HG02885 (cell line): ENCODE measurements around the gene RNF212B.
"Not testable (repeated sequence)": the region's sequence is repeated elsewhere in the genome, so short reads cannot be mapped to it uniquely, and the experiment has no call there.

Source experiments
- ATAC-seq: cut with Tn5 transposase; IDR thresholded peaks from one replicate; pipeline ENCODE4 v1.9.1; 2021; ENCODE audit warnings: mild to moderate bottlenecking; ENCODE audit not compliant: unreplicated experiment, poor library complexity

The RNF212B gene

GRCh38 chr14:23237772-23238594 lies at the start of gene RNF212B:
Gene RNF212B, plus strand, starts transcription at chr14:23237936. Its CDS starts 2,410 bp downstream, at chr14:23240346.
- no peak for ATAC-seq

GRCh38 chr14:23193432-23193831 lies 44.3 kb upstream of the RNF212B start:
- no peak for ATAC-seq

- no peak for ATAC-seq
These were observed 42.1 kb upstream of the RNF212B start for GRCh38 chr14:23195552-23196101.

- not testable (repeated sequence) for ATAC-seq
These were observed 41.2 kb upstream of the RNF212B start for GRCh38 chr14:23196487-23196886.

- not testable (repeated sequence) for ATAC-seq
These were observed 38.6 kb upstream of the RNF212B start for GRCh38 chr14:23199141-23199540.

- ATAC-seq, result no peak
These were observed 35.7 kb upstream of the RNF212B start for GRCh38 chr14:23202001-23202400.

GRCh38 chr14:23206422-23207145 lies 31.2 kb upstream of the RNF212B start:
- ATAC-seq, result no peak

- no peak for ATAC-seq
These were observed 30.6 kb upstream of the RNF212B start for GRCh38 chr14:23207146-23207540.

GRCh38 chr14:23208324-23208723 lies 29.4 kb upstream of the RNF212B start:
- no peak for ATAC-seq

- no peak for ATAC-seq
These were observed 27.9 kb upstream of the RNF212B start for GRCh38 chr14:23209651-23210423.

- no peak for ATAC-seq
These were observed 22.3 kb upstream of the RNF212B start for GRCh38 chr14:23215421-23215820.

GRCh38 chr14:23217032-23218020 lies 20.4 kb upstream of the RNF212B start:
- no peak for ATAC-seq

GRCh38 chr14:23219075-23219474 lies 18.7 kb upstream of the RNF212B start:
- no peak for ATAC-seq

- ATAC-seq, result not testable (repeated sequence)
These were observed 12.8 kb upstream of the RNF212B start for GRCh38 chr14:23224958-23225357.

GRCh38 chr14:23227566-23227965 lies 10.2 kb upstream of the RNF212B start:
- ATAC-seq, result no peak

GRCh38 chr14:23228812-23229211 lies 8.9 kb upstream of the RNF212B start:
- no peak for ATAC-seq

GRCh38 chr14:23232241-23232808 lies 5.4 kb upstream of the RNF212B start:
- not testable (repeated sequence) for ATAC-seq

GRCh38 chr14:23240661-23241060 lies 2.9 kb downstream of the RNF212B start:
- ATAC-seq, result no peak
